OCI-LY1 (cell line): ENCODE measurements around the gene HSPA9.

Experiments used
- H2AFZ ChIP-seq: fragments of 200-600 bp; sonication (generic), shearing (Covaris generic); 2 replicates; pipeline ENCODE4 v1.6.0; 2014; ENCODE audit warnings: antibody characterized with exemption, mild to moderate bottlenecking, low read length
- H3F3A ChIP-seq: fragments of 200-600 bp; sonication (generic), shearing (Covaris generic); 2 replicates; pipeline ENCODE4 v1.6.0; 2014; ENCODE audit warnings: mild to moderate bottlenecking, antibody characterized with exemption, low read length, moderate library complexity; ENCODE audit not compliant: insufficient read depth
- H3K27ac ChIP-seq: fragments of 200-600 bp; sonication (generic); 2 replicates; pipeline ENCODE4 v1.5.1; 2014; ENCODE audit warnings: low read length, mixed run types, mild to moderate bottlenecking, low read depth; ENCODE audit not compliant: poor library complexity, severe bottlenecking
- H3K27me3 ChIP-seq: fragments of 200-600 bp; sonication (generic); 2 replicates; pipeline ENCODE4 v1.6.0; 2014; ENCODE audit warnings: antibody characterized with exemption, mild to moderate bottlenecking, low read length, moderate library complexity; ENCODE audit not compliant: insufficient read depth
- H3K36me3 ChIP-seq: fragments of 200-600 bp; sonication (generic); 2 replicates; pipeline ENCODE4 v1.6.1; 2014; ENCODE audit warnings: mild to moderate bottlenecking, antibody characterized with exemption, low read length, moderate library complexity, mixed read lengths; ENCODE audit not compliant: insufficient read depth
- H3K4me1 ChIP-seq: fragments of 200-600 bp; sonication (generic); 2 replicates; pipeline ENCODE4 v1.5.1; 2014; ENCODE audit warnings: mild to moderate bottlenecking, low read length, moderate library complexity; ENCODE audit not compliant: insufficient read depth, severe bottlenecking
- H3K4me2 ChIP-seq: fragments of 200-600 bp; sonication (generic), shearing (Covaris generic); 2 replicates; pipeline ENCODE4 v1.6.1; 2014; ENCODE audit warnings: low read length
- H3K4me3 ChIP-seq: fragments of 200-600 bp; sonication (generic); 2 replicates; pipeline ENCODE4 v1.5.1; 2014; ENCODE audit warnings: low read length, low read depth, mild to moderate bottlenecking, mixed read lengths; ENCODE audit not compliant: poor library complexity, severe bottlenecking
- H3K79me2 ChIP-seq: fragments of 200-600 bp; shearing (Covaris generic); 2 replicates; pipeline ENCODE4 v1.6.1; 2016; ENCODE audit warnings: mixed run types, low read length, mixed read lengths; ENCODE audit not compliant: insufficient read depth
- H3K9ac ChIP-seq: fragments of 200-600 bp; sonication (generic), shearing (Covaris generic); 2 replicates; pipeline ENCODE4 v1.6.1; 2014; ENCODE audit warnings: mild to moderate bottlenecking, low read length, mixed read lengths
- H3K9me2 ChIP-seq: fragments of 200-600 bp; sonication (generic), shearing (Covaris generic); 2 replicates; pipeline ENCODE4 v1.6.1; 2014; ENCODE audit warnings: low read depth, mild to moderate bottlenecking, low read length, mixed read lengths
- H3K9me3 ChIP-seq: fragments of 200-600 bp; shearing (Covaris generic); 2 replicates; pipeline ENCODE4 v1.6.1; 2014; ENCODE audit warnings: low read length, mixed read lengths
- H4K20me1 ChIP-seq: fragments of 200-600 bp; sonication (generic), shearing (Covaris generic); 2 replicates; pipeline ENCODE4 v1.6.0; 2016; ENCODE audit warnings: mild to moderate bottlenecking, low read length; ENCODE audit not compliant: insufficient read depth
- EZH2 ChIP-seq: fragments of 200-600 bp; sonication (generic), shearing (Covaris generic); IDR thresholded peaks from 2 replicates; pipeline ENCODE4 v1.8.0; 2017; ENCODE audit warnings: borderline replicate concordance, mixed run types, mild to moderate bottlenecking, antibody characterized with exemption, low read length, moderate library complexity, mixed read lengths
- TF ChIP-seq, protein P1 (sequence below): fragments of 200-600 bp; sonication (generic), shearing (Covaris generic); IDR thresholded peaks from 2 replicates; pipeline ENCODE4 v1.5.1; 2017; ENCODE audit warnings: mild to moderate bottlenecking, antibody characterized with exemption, low read length, moderate library complexity, mixed read lengths

The HSPA9 gene

DNA sequence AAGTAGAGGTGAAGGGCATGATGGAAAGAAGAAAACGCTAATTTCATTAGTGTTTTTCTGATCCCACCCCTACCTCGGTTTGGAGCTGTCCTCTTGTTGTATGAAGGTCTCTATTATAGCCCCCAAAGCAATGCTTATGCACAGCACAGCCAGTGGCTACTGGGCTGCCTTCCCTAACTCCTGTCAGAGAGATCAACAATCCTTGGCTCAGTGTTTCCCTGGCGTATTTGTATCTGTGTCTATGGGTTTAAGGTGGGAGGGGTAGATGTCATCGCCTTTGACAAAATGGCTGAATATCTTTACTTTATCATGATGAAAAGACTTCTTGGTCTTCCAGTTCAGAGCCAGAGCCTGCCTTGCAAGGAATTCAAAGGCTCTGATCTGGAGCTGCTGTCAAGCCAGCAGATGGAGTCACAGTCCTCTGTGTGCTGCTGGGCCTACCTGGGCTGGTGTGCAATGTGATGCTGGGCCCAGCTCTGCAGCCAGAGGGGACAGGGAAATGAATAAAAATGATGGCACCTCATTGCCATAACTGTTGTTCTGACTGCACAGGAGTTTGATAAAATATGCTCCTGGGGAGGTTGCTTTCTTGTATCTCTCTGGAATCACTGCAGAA, 20.1 kb upstream of the HSPA9 start:
- H3K79me2 ChIP-seq = no peaks in the 10 kb centered on the region
- no peak overlapping the region for H3K4me2 ChIP-seq
- no peaks in the 10 kb centered on the region for H4K20me1 ChIP-seq

DNA sequence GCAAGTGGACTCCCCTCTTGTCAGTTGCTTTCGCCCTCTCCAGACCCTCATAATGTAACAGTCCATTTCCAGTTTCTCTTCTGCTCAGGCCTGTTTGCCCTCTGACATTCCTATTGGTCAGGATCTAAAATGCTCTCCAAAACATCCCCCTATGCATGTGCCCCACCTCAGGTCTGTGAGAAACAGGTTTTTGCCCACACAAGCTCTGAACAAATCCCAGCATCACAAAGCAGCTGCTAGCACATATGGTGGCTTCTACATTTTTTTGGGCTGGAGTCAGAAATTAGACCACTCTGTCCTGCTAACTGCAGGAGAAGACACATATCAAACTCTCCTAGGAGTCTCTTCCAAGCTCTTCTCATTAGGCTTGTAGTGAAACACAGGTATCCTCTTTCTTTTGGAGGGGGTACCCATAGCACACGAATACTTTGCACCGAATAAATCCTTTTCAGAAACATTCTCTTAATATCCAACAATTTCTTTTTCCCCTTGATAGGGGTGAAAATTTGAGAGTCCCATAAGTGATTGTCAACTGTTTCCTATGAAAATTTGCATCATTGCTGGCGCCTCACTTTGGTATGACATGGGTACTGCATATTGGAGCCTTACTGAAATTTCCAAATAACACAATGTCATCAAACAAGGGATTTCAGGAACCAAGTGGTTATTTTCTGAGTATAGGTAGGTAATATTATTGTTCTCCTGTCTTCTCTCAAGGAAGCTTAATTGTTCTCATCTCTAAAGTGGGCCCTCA, 19.3 kb upstream of the HSPA9 start:
- no peak overlapping the region for H3K27ac ChIP-seq
- H3K4me3 ChIP-seq = no peak overlapping the region
- TF ChIP-seq, protein P1, sequence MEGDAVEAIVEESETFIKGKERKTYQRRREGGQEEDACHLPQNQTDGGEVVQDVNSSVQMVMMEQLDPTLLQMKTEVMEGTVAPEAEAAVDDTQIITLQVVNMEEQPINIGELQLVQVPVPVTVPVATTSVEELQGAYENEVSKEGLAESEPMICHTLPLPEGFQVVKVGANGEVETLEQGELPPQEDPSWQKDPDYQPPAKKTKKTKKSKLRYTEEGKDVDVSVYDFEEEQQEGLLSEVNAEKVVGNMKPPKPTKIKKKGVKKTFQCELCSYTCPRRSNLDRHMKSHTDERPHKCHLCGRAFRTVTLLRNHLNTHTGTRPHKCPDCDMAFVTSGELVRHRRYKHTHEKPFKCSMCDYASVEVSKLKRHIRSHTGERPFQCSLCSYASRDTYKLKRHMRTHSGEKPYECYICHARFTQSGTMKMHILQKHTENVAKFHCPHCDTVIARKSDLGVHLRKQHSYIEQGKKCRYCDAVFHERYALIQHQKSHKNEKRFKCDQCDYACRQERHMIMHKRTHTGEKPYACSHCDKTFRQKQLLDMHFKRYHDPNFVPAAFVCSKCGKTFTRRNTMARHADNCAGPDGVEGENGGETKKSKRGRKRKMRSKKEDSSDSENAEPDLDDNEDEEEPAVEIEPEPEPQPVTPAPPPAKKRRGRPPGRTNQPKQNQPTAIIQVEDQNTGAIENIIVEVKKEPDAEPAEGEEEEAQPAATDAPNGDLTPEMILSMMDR = peak; percentile 58; the same call in 1 of the 2 replicates
- no peak for TF ChIP-seq EZH2
- H3K4me1 ChIP-seq = no peaks in the 10 kb centered on the region
- H4K20me1 ChIP-seq = no peaks in the 10 kb centered on the region
- H2AFZ ChIP-seq = no peak overlapping the region
- H3K27me3 ChIP-seq = no peaks in the 10 kb centered on the region; the same call in 1 of the 2 replicates
- no peaks in the 10 kb centered on the region for H3K79me2 ChIP-seq
- no peaks in the 10 kb centered on the region for H3K36me3 ChIP-seq
- H3F3A ChIP-seq = no peaks in the 10 kb centered on the region
- no peak overlapping the region for H3K4me2 ChIP-seq
- no peaks in the 10 kb centered on the region for H3K9me2 ChIP-seq
- no peak overlapping the region for H3K9ac ChIP-seq
- H3K9me3 ChIP-seq = no peaks in the 10 kb centered on the region

More for the DNA sequence above, 20.1 kb upstream of the HSPA9 start:
- Histone ChIP-seq H2AFZ (no peak overlapping the region), H3K9me2 (no peaks in the 10 kb centered on the region), H3F3A (no peaks in the 10 kb centered on the region), H3K36me3 (no peaks in the 10 kb centered on the region), H3K27me3 (no peaks in the 10 kb centered on the region; the same call in 1 of the 2 replicates), H3K4me3 (no peak overlapping the region), H3K27ac (no peak overlapping the region), H3K4me1 (no peaks in the 10 kb centered on the region), H3K9me3 (no peaks in the 10 kb centered on the region), H3K9ac (no peak overlapping the region)
- no peak for TF ChIP-seq EZH2
- TF ChIP-seq, protein P1 = no peak

DNA sequence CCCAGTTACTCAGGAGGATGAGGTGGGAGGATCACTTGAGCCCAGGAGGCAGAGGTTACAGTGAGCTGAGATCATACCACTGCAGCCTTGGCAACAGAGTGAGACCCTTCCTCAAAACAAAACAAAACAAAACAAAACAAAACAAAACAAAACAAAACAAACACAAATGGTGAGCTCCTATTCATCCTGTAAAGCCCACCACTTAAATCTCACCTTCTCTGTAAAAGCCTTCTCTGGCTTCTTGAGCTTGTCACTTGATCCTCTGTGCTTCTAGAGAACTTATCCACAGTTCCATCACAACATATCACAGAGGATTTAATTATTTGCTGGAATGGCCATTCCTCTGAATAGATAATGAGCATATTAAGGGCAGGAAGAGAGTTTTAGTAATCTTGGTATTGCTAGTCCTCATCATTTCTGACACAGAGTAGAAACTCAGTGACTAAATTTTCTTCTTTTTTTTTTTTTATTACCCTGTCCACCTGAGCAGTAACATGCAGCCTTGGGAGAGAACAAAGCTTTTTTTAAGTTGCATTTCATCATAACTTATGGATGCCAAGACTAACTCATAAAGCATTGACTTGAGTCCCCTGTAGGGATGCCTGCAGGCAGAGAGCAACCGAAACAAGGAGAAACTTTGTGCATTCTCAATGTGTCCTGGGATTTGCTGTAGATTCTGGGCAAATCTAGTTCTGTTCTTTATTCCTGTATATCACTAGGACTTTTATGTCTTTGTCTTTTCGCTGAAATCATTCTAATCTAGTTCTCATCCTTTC, 13.0 kb upstream of the HSPA9 start:
- H3K9ac ChIP-seq = no peak overlapping the region
- H3K36me3 ChIP-seq = no peaks in the 10 kb centered on the region
- H3K9me2 ChIP-seq = no peaks in the 10 kb centered on the region
- no peak overlapping the region for H3K27ac ChIP-seq
- H3F3A ChIP-seq = no peaks in the 10 kb centered on the region
- H3K4me1 ChIP-seq = no peaks in the 10 kb centered on the region
- H3K4me3 ChIP-seq = no peak overlapping the region
- no peaks in the 10 kb centered on the region; the same call in 1 of the 2 replicates for H3K27me3 ChIP-seq
- H3K4me2 ChIP-seq = no peak overlapping the region
- H3K9me3 ChIP-seq = no peaks in the 10 kb centered on the region
- H4K20me1 ChIP-seq = no peaks in the 10 kb centered on the region
- TF ChIP-seq, protein P1 = no peak
- no peak for TF ChIP-seq EZH2
- no peak overlapping the region for H2AFZ ChIP-seq
- no peaks in the 10 kb centered on the region for H3K79me2 ChIP-seq
